Muscle layer of duodenum (tissue), 2 donors: ENCODE measurements around the gene PQBP1.

Source experiments
- H3K27ac ChIP-seq: one replicate; pipeline ENCODE4 v1.7.0; 2013; ENCODE audit warnings: mild to moderate bottlenecking, low read length
- H3K27me3 ChIP-seq: one replicate; pipeline ENCODE4 v1.7.0; 2013; ENCODE audit warnings: low read depth, mild to moderate bottlenecking, control low read depth, low read length
- H3K36me3 ChIP-seq, 2 donors: one replicate each; pipeline ENCODE4 v1.7.0; 2013; ENCODE audit warnings: low read length in 2 of 2, control low read depth in 1 of 2, mild to moderate bottlenecking in 1 of 2; ENCODE audit not compliant: insufficient read depth in 2 of 2, control insufficient read depth in 1 of 2
- H3K4me1 ChIP-seq, 2 donors: one replicate each; pipeline ENCODE4 v1.7.0; 2013; ENCODE audit warnings: low read length in 2 of 2, mild to moderate bottlenecking in 2 of 2, control low read depth in 1 of 2, moderate library complexity in 1 of 2; ENCODE audit not compliant: insufficient read depth in 2 of 2, control insufficient read depth in 1 of 2
- H3K4me3 ChIP-seq, 2 donors: one replicate each; pipeline ENCODE4 v1.7.0; 2013; ENCODE audit warnings: low read length in 2 of 2, low read depth in 1 of 2, mild to moderate bottlenecking in 1 of 2
- H3K9me3 ChIP-seq, 2 donors: one replicate each; pipeline ENCODE4 v1.7.0; 2013; ENCODE audit warnings: low read length in 2 of 2, control low read depth in 1 of 2, mild to moderate bottlenecking in 1 of 2; ENCODE audit not compliant: control insufficient read depth in 1 of 2
- donor health status: healthy.

The PQBP1 gene

GRCh38 chrX:48902776-48903175 lies 5.0 kb downstream of the PQBP1 start:
- no peak overlapping the region for H3K4me3 ChIP-seq

DNA sequence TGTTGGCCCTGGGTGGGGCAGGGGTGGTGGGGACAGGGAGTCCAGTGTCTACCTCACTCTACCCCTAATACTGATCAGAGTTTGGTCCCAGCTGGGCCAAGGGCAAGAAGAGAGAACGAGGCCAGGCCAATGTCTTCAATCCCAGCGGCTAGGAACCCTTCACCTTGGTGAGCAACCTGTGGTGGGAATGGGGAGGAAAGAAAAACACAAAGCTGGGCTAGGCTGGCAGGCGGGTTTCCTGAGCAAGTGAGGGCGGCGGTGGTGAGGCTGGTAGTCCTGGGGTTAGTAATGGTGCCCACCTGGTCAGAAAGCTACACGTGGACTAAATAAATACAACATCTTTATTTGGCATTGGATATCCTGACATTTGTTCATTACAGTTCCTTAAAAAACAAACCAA lies 5.6 kb downstream of the PQBP1 start:
- H3K27ac ChIP-seq: no peak overlapping the region
- no peaks in the 10 kb centered on the region for H3K9me3 ChIP-seq
- peaks cover 10 to 44% of the 10 kb centered on the region in 2 donors for H3K36me3 ChIP-seq
- H3K4me1 ChIP-seq: no peaks in the 10 kb centered on the region
- no peak overlapping the region for H3K4me3 ChIP-seq
- no peaks in the 10 kb centered on the region for H3K27me3 ChIP-seq

More at GRCh38 chrX:48902776-48903175, 5.0 kb downstream of the PQBP1 start:
- H3K9me3 ChIP-seq: no peaks in the 10 kb centered on the region
- H3K27me3 ChIP-seq: no peaks in the 10 kb centered on the region
- H3K27ac ChIP-seq: no peak overlapping the region
- no peaks in the 10 kb centered on the region for H3K4me1 ChIP-seq
- peaks cover 10 to 44% of the 10 kb centered on the region in 2 donors for H3K36me3 ChIP-seq

GRCh38 chrX:48904180-48904579 lies 6.5 kb downstream of the PQBP1 start:
- Histone ChIP-seq H3K27ac (no peak overlapping the region), H3K36me3 (peaks cover 10 to 44% of the 10 kb centered on the region in 2 donors), H3K4me1 (no peaks in the 10 kb centered on the region), H3K27me3 (no peaks in the 10 kb centered on the region), H3K4me3 (no peak overlapping the region), H3K9me3 (no peaks in the 10 kb centered on the region)

DNA sequence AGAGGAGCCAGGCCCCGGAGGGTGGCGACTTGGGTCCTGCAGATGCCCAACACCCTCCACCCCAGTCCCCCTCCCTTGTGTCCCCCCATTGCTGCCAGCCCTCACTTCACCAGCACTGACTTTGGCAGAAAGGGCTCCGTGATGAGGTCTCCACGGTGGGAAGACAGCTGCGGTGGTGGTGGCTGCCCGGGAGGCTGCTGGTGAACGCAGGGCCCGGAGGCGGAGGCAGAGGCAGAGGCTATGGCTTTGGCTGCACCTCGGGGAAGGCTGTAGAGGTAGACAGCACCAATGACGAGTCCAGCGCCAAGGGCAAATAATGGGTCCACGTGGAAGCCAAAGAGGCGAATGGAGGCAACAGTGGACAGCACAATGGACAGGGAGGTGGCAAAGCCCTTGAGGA lies 6.9 kb downstream of the PQBP1 start:
- H3K27ac ChIP-seq: no peak overlapping the region
- H3K36me3 ChIP-seq: peaks cover 10 to 44% of the 10 kb centered on the region in 2 donors
- H3K9me3 ChIP-seq: no peaks in the 10 kb centered on the region
- no peaks in the 10 kb centered on the region for H3K27me3 ChIP-seq
- H3K4me1 ChIP-seq: no peaks in the 10 kb centered on the region
- no peak overlapping the region for H3K4me3 ChIP-seq

DNA sequence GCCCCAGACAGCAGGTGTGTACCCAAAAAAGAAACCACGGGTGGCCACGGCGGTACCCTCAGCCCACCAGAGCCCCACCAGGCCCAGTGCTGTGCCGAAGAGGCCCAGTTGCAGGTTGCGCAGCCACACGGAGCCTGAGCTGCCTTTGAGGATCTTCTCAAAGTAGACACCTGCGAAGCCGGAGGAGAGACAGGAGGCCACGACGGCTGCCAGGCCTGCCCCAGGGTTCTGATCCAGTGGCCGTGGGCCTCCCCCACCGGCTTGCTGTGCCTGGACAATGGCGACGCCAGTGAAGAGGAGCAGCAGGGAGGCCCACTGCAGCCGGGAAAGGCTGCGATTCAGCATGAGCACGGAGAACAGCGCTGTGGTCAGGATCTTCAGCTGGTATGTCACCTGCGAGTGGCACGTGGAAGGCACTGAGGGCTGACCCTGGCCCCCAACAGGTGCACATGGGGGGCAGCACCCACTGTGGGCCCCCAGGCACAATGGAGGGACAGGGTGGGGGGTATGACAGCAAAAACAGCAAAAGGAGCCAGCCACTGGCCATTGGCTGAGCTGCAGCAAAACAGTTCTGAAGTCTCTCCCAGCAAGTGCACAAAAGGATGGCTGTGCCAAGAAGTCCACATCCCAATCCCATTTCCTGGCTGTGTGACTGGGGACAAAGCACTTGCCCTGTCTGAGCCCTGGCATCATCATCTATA lies 7.5 kb downstream of the PQBP1 start:
- Histone ChIP-seq H3K9me3 (no peaks in the 10 kb centered on the region), H3K36me3 (peaks cover 10 to 44% of the 10 kb centered on the region in 2 donors), H3K4me3 (no peak overlapping the region), H3K27me3 (no peaks in the 10 kb centered on the region), H3K27ac (no peak overlapping the region), H3K4me1 (peaks cover 0 to 3% of the 10 kb centered on the region in 2 donors)

GRCh38 chrX:48908600-48908999 lies 10.9 kb downstream of the PQBP1 start:
- Histone ChIP-seq H3K4me3 (no peak overlapping the region), H3K27ac (no peak overlapping the region), H3K9me3 (no peaks in the 10 kb centered on the region), H3K36me3 (peaks cover 11 to 23% of the 10 kb centered on the region in 2 donors), H3K4me1 (peaks cover 0 to 12% of the 10 kb centered on the region in 2 donors), H3K27me3 (no peaks in the 10 kb centered on the region)

GRCh38 chrX:48909703-48910294 lies 12.1 kb downstream of the PQBP1 start:
- Histone ChIP-seq H3K36me3 (peaks cover 18 to 21% of the 10 kb centered on the region in 2 donors), H3K4me3 (no peak overlapping the region), H3K9me3 (no peaks in the 10 kb centered on the region), H3K27ac (no peak overlapping the region), H3K4me1 (peaks cover 0 to 12% of the 10 kb centered on the region in 2 donors), H3K27me3 (no peaks in the 10 kb centered on the region)

DNA sequence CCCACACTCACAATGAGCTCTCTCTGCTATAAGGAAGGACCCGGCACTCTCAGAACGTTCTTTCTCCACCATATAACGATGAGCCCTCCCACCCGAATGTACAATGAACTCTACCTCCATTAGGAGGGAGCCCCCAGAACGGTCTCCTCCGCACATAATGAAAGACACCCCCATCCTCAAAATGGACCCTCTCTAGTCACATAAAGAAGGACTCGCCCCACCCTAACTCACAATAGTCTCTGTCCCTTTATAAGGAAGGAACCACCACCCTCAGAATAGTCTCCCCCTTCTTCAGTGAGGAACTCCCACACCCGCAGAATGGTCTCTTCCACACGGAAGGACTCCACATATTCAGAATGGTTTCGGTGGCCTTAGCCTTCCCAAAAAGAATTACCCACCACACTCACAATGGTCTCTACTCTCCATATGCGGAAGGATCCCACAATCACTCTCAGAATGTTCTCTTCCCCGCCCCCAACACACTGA lies 13.2 kb downstream of the PQBP1 start:
- no peaks in the 10 kb centered on the region for H3K9me3 ChIP-seq
- peak overlapping the region; percentile 80 to 83 for H3K4me3 ChIP-seq
- H3K27me3 ChIP-seq: no peaks in the 10 kb centered on the region
- H3K4me1 ChIP-seq: peaks cover 0 to 12% of the 10 kb centered on the region in 2 donors
- H3K36me3 ChIP-seq: peaks cover 14 to 15% of the 10 kb centered on the region in 2 donors
- H3K27ac ChIP-seq: peak overlapping the region; percentile 87

GRCh38 chrX:48911412-48912182 lies 13.9 kb downstream of the PQBP1 start, which contains the start of gene SLC35A2:
Gene SLC35A2, minus strand, starts transcription at chrX:48911646. Its CDS starts 10 bp downstream, at chrX:48911636.
- H3K9me3 ChIP-seq: no peaks in the 10 kb centered on the region
- H3K4me1 ChIP-seq: peaks cover 0 to 12% of the 10 kb centered on the region in 2 donors
- peak within 1 kb of the TSS; percentile 80 to 83 for H3K4me3 ChIP-seq
- H3K27me3 ChIP-seq: no peaks in the 10 kb centered on the region
- peak within 1 kb of the TSS; percentile 87 for H3K27ac ChIP-seq
- peaks cover 8 to 9% of the 10 kb centered on the region in 2 donors for H3K36me3 ChIP-seq

DNA sequence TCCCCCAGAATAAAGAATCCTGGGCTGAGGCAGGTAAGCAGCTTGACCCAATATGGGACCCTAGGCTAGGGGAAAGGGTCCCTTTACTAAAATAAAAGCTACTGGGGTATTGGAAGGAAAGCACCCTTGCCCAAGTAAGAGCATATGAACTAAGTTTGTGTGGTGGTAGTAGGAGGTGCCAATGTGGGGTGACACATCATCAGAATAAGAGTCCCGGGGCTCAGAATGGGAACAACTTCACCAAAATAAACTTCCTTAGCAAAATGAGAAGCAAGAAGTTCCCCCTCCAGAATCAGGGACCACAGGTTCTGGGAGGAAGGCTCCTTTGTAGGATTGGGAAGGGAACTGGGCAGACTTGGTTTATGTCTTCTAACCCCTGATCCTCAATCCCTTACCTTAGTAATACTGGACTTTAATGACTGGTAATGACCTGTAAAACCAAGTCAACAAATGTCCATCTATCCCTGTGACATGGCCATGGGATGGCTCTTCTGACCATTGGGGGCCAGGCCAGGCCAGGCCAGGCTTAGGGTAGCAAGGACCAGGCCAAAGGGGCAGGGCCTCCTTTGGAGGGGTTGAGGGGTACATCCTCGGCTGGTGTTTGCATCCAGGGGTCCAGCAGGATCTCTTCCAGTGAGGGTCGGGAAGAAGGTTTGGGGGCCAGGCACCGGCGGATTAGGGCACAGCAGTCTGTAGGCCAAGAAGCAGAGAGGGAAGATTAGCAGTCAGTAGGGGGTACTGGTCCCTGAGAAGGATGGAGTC lies 16.1 kb downstream of the PQBP1 start:
- Histone ChIP-seq H3K4me3 (no peak overlapping the region), H3K27ac (no peak overlapping the region), H3K9me3 (no peaks in the 10 kb centered on the region), H3K4me1 (peaks cover 0 to 14% of the 10 kb centered on the region in 2 donors), H3K36me3 (peaks cover 7 to 9% of the 10 kb centered on the region in 2 donors), H3K27me3 (no peaks in the 10 kb centered on the region)
